Prostate gland (tissue), 2 donors: Measurements from ENCODE around the gene LRCH4. TPM values are rescaled to one million over a fixed set of nuclear protein-coding genes. Genes with fewer than 3 reads are reported as not detected.

Experiments used
- DNase-seq: peaks from one replicate; pipeline ENCODE4 v3.0.0-alpha.2; 2019; ENCODE audit warnings: low spot score
- H3K27ac ChIP-seq, 2 donors: fragments of 200-600 bp; sonication (generic); 2 replicates each; pipeline ENCODE4 v1.5.1; 2017 to 2019
- H3K27me3 ChIP-seq: fragments of 200-600 bp; sonication (generic); replicated peaks from 2 replicates; pipeline ENCODE4 v1.5.1; 2019; ENCODE audit not compliant: insufficient read depth
- H3K36me3 ChIP-seq, 2 donors: fragments of 200-600 bp; sonication (generic); 1 replicate in 1 of 2; 2 replicates in 1 of 2; pipeline versions ENCODE4 v1.5.1 to v1.8.1; 2017 to 2019
- H3K4me1 ChIP-seq: fragments of 200-600 bp; sonication (generic); replicated peaks from 2 replicates; pipeline ENCODE4 v1.5.1; 2019
- H3K4me3 ChIP-seq, 2 donors: fragments of 200-600 bp; sonication (generic); 2 replicates each; pipeline ENCODE4 v1.5.1; 2017 to 2019
- H3K9me3 ChIP-seq: fragments of 200-600 bp; sonication (generic); 2 replicates; pipeline ENCODE4 v1.5.1; 2017
- POLR2A ChIP-seq: fragments of 450-650 bp; IDR thresholded peaks from one replicate; pipeline ENCODE4 v1.6.1; 2016; ENCODE audit warnings: antibody characterized with exemption, mild to moderate bottlenecking
- POLR2AphosphoS5 ChIP-seq: sonication (generic); formaldehyde crosslinking; IDR thresholded peaks from one replicate; pipeline ENCODE4 v1.6.1; 2017; ENCODE audit warnings: antibody characterized with exemption
- WGBS: methylation state at CpG from one replicate; pipeline ENCODE4 v1.1.5; 2018; 5-methylcytosine and 5-hydroxymethylcytosine counted together
- intact Hi-C: fragments of 100-400 bp; cut with DNase I; formaldehyde crosslinking; loops from one replicate; pipeline ENCODE4 v1.14.2; 2022
- total RNA-seq, 2 donors: library from RNA; depleted of rRNA; stranded (reverse); fragments of >200 nt; gene quantifications; one replicate each; pipeline ENCODE4 v1.1.0, GENCODE V29; 2016
- TF ChIP-seq, protein P1 (sequence below), 4 experiments: fragments of 200-600 bp in 2 of 4; fragments of 450-650 bp in 2 of 4; sonication (generic) in 2 of 4; IDR thresholded peaks; 1 replicate in 3 of 4; 2 replicates in 1 of 4; pipeline ENCODE4 v1.5.1; 2016 to 2019; ENCODE audit warnings: antibody characterized with exemption in 4 of 4, mild to moderate bottlenecking in 2 of 4, moderate library complexity in 2 of 4

LRCH4 gene
- total RNA-seq, 2 donors from 2014 or later: 66.8 to 202 TPM

DNA sequence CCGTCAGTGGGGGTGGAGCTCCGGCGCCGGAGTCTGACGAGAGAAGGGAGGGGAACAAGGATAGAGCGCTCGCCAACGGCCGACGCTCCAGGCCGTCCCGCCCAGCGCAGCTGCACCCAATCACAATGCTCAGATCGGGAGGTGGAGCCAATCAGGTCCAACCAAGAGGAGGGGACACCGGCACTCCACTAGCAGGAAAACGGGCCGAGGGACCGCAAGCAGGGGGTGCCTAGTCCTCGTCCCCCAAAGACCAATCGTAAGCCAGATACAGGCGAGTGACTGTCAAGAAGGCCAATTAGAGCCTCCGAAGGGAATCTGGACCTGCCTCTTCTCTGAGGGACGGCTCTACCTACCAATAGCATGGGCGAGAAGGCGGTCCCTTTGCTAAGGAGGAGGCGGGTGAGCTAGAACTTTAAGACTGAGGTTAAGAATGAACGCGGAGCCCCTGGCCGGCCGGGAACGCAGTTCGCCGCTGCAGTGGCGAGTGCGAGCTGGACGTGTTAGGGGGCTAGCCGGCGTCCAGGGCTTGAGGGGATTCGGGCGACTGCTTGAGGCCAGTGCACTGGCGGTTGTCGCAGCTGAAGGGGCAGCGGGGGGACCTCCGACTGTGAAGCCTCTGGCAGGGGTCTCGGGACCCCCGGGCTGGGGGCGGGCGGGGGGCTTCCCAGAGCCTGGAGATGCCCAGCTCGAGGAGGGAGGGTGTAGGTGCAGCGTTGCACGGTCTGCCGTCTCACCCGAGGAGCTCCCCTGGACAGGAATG lies 517 bp upstream of the LRCH4 start, which contains the start of gene FBXO24:
Gene FBXO24 (plus strand): TSS at position 63 of the 760 bp plus-strand sequence. CDS start 298 bp downstream, at position 361.
- H3K36me3 ChIP-seq: peaks cover 0 to 5% of the 10 kb centered on the region in 2 donors
- peak; percentile 100 for DNase-seq
- H3K9me3 ChIP-seq: no peaks in the 10 kb centered on the region
- intact Hi-C loops: loop anchor here (5.0 kb wide), 1 partner anchor 106 kb away; the partner anchor contains the start of gene GIGYF1
- H3K27ac ChIP-seq: peak within 1 kb of the TSS; percentile 96 to 99
- TF ChIP-seq POLR2AphosphoS5 (peak; percentile 94), POLR2A (peak; percentile 46)
- TF ChIP-seq, protein P1, sequence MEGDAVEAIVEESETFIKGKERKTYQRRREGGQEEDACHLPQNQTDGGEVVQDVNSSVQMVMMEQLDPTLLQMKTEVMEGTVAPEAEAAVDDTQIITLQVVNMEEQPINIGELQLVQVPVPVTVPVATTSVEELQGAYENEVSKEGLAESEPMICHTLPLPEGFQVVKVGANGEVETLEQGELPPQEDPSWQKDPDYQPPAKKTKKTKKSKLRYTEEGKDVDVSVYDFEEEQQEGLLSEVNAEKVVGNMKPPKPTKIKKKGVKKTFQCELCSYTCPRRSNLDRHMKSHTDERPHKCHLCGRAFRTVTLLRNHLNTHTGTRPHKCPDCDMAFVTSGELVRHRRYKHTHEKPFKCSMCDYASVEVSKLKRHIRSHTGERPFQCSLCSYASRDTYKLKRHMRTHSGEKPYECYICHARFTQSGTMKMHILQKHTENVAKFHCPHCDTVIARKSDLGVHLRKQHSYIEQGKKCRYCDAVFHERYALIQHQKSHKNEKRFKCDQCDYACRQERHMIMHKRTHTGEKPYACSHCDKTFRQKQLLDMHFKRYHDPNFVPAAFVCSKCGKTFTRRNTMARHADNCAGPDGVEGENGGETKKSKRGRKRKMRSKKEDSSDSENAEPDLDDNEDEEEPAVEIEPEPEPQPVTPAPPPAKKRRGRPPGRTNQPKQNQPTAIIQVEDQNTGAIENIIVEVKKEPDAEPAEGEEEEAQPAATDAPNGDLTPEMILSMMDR (IDR thresholded peaks at IDR 0.05): no peak
- under 1% methylated on average over 43 of the region's 53 CpGs for WGBS
- H3K27me3 ChIP-seq: no peaks in the 10 kb centered on the region
- peaks cover 32% of the 10 kb centered on the region for H3K4me1 ChIP-seq
- H3K4me3 ChIP-seq: peak within 1 kb of the TSS; percentile 76 to 98

DNA sequence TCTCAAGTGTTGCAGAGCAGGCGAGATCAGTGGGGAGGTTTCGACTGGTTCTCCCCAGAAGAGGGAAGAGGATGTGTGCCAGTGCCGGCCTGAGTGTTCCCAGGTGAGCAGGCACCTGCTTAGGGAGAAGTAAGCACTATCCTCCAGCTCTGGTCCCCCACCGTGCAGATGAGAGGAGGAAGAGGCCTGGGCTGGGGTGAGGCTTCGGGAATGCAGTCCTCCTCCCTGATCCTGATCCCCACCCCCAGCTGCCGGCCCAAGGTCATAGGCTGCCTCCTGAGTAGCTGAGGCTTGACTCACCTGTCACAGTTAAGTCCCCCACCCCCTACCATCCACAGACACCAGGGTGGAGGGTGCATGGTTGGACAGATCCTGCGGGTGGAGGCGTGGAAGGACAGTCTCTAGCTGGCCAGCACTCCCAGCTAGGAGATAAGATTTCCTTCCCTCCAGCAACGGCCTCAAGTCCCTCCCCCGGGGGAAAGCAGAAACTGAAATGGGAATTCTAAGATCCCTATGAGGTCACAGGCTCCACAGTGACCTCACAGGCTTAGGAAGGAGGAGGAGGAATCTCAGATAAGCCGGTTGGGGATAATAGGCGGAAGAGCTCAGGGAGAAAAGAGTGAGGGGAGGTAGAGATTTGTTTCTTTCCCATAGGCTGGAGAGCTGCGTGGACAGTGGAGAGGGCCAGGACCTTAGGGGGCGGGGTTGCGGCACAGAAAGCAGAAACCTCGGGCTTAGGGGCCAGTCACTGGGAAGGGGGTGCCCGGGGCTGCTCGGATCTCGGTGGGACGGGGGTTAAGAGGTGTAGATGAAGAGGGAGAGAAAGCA lies 1.0 kb downstream of the LRCH4 start:
- intact Hi-C loops: loop anchor here (5.0 kb wide), 2 partner anchors 48 to 107 kb away; partner anchors contain the start of genes AGFG2 and GIGYF1
- peaks cover 32% of the 10 kb centered on the region for H3K4me1 ChIP-seq

DNA sequence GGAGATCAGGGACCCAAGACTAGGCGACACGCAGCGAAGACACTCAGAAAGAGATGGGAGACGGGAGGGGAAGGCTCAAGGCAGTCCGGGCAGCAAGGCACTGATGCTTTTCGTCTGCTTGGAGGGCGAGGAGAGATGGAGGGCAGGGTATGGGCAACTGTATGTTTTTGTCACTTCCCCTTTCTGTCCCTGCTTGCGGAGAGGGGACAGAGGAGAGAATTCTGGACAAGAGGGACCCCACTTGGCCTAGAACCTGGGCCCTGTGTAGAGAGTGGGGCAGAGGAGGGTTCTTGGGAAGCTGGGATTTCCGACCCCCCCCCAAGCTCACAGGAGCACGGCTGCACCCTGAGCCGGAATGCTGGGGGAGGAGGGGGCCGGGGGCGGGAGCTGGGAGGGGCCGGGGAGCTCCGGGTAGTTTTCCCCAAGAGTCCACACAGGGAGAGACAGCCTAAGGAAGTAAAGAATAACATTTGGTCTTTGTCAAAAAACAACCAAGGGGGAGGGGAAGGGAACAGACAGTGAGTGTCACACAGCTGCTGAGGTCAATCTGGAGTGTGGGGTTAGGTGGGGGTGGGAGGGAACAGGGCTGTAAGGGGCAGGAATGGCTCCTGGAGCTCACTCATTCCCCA lies 1.8 kb downstream of the LRCH4 start:
- Histone ChIP-seq H3K27me3 (no peaks in the 10 kb centered on the region), H3K9me3 (no peaks in the 10 kb centered on the region), H3K36me3 (peaks cover 6 to 13% of the 10 kb centered on the region in 2 donors), H3K4me1 (peaks cover 32% of the 10 kb centered on the region), H3K27ac (peak overlapping the region; percentile 96 to 99), H3K4me3 (peak overlapping the region; percentile 76 to 98)
- DNase-seq: no peak
- TF ChIP-seq POLR2A: no peak
- no peak for TF ChIP-seq POLR2AphosphoS5
- TF ChIP-seq, protein P1 (IDR thresholded peaks at IDR 0.05): no peak
- intact Hi-C loops: loop anchor here (5.0 kb wide), 1 partner anchor 47 kb away; the partner anchor contains the start of gene AGFG2
- 31% methylated on average over 15 of the region's 15 CpGs for WGBS

More for the DNA sequence above, 1.0 kb downstream of the LRCH4 start:
- 3% methylated on average over 20 of the region's 20 CpGs for whole genome bisulfite sequencing
- H3K9me3 ChIP-seq: no peaks in the 10 kb centered on the region
- H3K36me3 ChIP-seq: peaks cover 6 to 8% of the 10 kb centered on the region in 2 donors
- peak overlapping the region; percentile 96 to 99 for H3K27ac ChIP-seq
- DNase-seq: no peak
- TF ChIP-seq POLR2AphosphoS5 (no peak), POLR2A (no peak)
- TF ChIP-seq, protein P1 (IDR thresholded peaks at IDR 0.05): no peak
- peak overlapping the region; percentile 76 to 98 for H3K4me3 ChIP-seq
- no peaks in the 10 kb centered on the region for H3K27me3 ChIP-seq

DNA sequence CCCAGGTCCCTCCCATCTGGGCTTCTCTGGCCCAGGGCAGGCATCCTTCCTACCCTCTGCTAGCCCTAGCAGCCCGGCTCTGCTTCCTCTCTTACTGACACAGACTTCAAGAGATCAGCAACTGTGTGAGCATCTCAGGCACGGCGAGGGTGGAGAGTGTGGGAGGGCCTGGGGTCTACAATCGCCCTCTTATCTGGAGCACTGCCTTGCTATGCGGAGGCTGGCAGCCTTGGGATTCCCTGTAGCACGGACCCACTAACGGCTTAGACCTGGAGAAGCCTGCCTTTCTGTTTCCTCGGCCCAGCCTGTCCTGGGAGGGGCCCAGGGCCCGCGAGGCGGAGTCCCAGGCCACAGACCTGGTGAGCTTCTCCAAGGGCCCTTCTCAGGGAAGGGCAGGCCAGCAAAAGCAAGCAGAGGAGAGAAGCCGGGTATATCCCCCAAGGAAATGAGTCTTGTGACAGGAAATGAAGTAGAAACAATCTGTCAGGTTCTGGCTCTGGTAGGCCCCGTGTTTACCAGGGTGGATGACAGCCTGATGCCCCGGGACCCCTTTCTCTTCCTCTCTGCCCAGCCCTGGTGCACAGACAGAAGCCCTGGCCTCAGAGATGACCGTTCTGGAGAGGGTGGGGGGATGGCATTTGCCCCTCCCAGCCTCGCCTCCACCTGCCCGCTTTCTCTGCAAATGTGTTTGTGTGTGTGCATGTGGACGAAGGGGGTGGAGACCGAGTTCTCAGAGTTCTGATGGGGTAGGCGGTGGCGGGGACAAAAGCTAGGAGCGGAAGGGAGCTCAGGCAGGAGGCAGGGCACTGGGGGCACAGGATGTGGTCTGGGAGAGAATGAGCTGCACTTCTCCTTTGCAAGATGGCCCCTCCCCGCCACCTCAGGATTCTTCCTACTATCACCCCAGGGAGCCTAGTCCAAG lies 2.5 kb downstream of the LRCH4 start:
- intact Hi-C loops: loop anchor here (5.0 kb wide), 1 partner anchor 46 kb away; the partner anchor contains the start of gene AGFG2
- no peak for TF ChIP-seq POLR2A
- TF ChIP-seq, protein P1 (IDR thresholded peaks at IDR 0.05): no peak
- TF ChIP-seq POLR2AphosphoS5: no peak
- peaks cover 32% of the 10 kb centered on the region for H3K4me1 ChIP-seq
- H3K36me3 ChIP-seq: peaks cover 6 to 21% of the 10 kb centered on the region in 2 donors
- no peaks in the 10 kb centered on the region for H3K9me3 ChIP-seq
- peak overlapping the region; percentile 76 to 98 for H3K4me3 ChIP-seq
- peak; percentile 35 for DNase-seq
- peak overlapping the region; percentile 96 to 99 for H3K27ac ChIP-seq
- 44% methylated on average over 19 of the region's 23 CpGs for WGBS
- H3K27me3 ChIP-seq: no peaks in the 10 kb centered on the region
